Measurements from ENCODE around the gene POLR1A. TPM values are rescaled to one million over a fixed set of nuclear protein-coding genes. Genes with fewer than 3 reads are reported as not detected.

POLR1A gene
- total RNA-seq, result 10 to 100 TPM; 12.0 to 25.8 (median 22.1) TPM

- H3K27me3 ChIP-seq, result no peaks in the 10 kb centered on the region
- peak within 1 kb of the TSS; percentile 81 to 87 (median 82) for H3K27ac ChIP-seq
- peak; percentile 93 to 95 for DNase-seq
- H3K9me3 ChIP-seq, result no peaks in the 10 kb centered on the region
- peaks cover 27 to 34% (median 30%) of the 10 kb centered on the region in 4 donors for H3K4me1 ChIP-seq
- peak; percentile 97 to 98 for ATAC-seq (ENCODE audit: low FRiP score in 2 of 2)
- peaks cover 0 to 17% (median 8%) of the 10 kb centered on the region in 4 donors for H3K36me3 ChIP-seq
- TF ChIP-seq EP300 (IDR thresholded peaks at IDR 0.05) (no peak), CTCF (IDR thresholded peaks at IDR 0.05) (peak in 3 of 6 experiments; percentile 4 to 35 (median 23)), POLR2AphosphoS5 (IDR thresholded peaks at IDR 0.05) (peak in 1 of 2 donors; percentile 21)
- H3K4me3 ChIP-seq, result peak within 1 kb of the TSS; percentile 62 to 95 (median 87)
- 0 to 1% methylated on average over 36 to 38 of the region's 38 CpGs for WGBS, 2 donors
These were observed at the start of gene POLR1A for GRCh38 chr2:86105252-86105968. TSS of gene POLR1A (minus strand) at chr2:86105886. CDS start at chr2:86105776, 110 bp downstream.

DNA sequence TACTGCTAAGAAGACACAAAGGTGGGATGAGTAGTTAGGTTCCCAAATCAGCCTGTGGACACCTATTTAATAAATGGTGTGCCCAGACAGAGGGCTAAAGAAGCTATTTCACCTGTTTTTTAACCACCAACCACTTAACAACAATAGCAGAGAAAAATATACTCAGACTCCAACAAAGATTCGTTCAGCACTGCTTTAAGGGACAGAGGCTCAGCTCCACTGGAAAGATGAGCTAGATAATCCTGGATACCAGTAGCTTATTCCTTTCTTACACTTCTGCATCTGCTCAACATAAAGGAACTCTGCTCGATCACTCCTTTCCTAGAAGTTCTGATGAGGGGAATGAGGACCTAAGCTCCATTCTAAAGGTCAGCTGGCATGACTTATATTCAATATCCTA is 44.8 kb upstream of the POLR1A start:
- peaks cover 17 to 73% (median 62%) of the 10 kb centered on the region in 4 donors for H3K36me3 ChIP-seq
- H3K9me3 ChIP-seq, result no peaks in the 10 kb centered on the region
- no peak for ATAC-seq (ENCODE audit: low FRiP score in 2 of 2)
- DNase-seq, result no peak
- 89 to 94% methylated on average over 2 of the region's 2 CpGs for WGBS, 2 donors
- no peaks in the 10 kb centered on the region for H3K4me1 ChIP-seq
- no peak for TF ChIP-seq EP300 (IDR thresholded peaks at IDR 0.05)
- no peak for TF ChIP-seq POLR2A (IDR thresholded peaks at IDR 0.05)
- no peak for TF ChIP-seq CTCF (IDR thresholded peaks at IDR 0.05)
- TF ChIP-seq POLR2AphosphoS5 (IDR thresholded peaks at IDR 0.05), result no peak
- no peak overlapping the region for H3K27ac ChIP-seq
- H3K27me3 ChIP-seq, result no peaks in the 10 kb centered on the region
- H3K4me3 ChIP-seq, result no peak overlapping the region

GRCh38 chr2:86147793-86148192 is 42.1 kb upstream of the POLR1A start:
- TF ChIP-seq POLR2A (IDR thresholded peaks at IDR 0.05) (no peak), EP300 (IDR thresholded peaks at IDR 0.05) (no peak), POLR2AphosphoS5 (IDR thresholded peaks at IDR 0.05) (no peak), CTCF (IDR thresholded peaks at IDR 0.05) (no peak)
- Histone ChIP-seq H3K36me3 (peaks cover 22 to 86% (median 76%) of the 10 kb centered on the region in 4 donors), H3K27ac (no peak overlapping the region), H3K9me3 (no peaks in the 10 kb centered on the region), H3K4me1 (no peaks in the 10 kb centered on the region), H3K27me3 (no peaks in the 10 kb centered on the region), H3K4me3 (no peak overlapping the region)
- ATAC-seq (ENCODE audit: low FRiP score in 2 of 2) (no peak), DNase-seq (no peak)
- WGBS, 2 donors, result 87 to 88% methylated on average over 2 of the region's 2 CpGs

DNA sequence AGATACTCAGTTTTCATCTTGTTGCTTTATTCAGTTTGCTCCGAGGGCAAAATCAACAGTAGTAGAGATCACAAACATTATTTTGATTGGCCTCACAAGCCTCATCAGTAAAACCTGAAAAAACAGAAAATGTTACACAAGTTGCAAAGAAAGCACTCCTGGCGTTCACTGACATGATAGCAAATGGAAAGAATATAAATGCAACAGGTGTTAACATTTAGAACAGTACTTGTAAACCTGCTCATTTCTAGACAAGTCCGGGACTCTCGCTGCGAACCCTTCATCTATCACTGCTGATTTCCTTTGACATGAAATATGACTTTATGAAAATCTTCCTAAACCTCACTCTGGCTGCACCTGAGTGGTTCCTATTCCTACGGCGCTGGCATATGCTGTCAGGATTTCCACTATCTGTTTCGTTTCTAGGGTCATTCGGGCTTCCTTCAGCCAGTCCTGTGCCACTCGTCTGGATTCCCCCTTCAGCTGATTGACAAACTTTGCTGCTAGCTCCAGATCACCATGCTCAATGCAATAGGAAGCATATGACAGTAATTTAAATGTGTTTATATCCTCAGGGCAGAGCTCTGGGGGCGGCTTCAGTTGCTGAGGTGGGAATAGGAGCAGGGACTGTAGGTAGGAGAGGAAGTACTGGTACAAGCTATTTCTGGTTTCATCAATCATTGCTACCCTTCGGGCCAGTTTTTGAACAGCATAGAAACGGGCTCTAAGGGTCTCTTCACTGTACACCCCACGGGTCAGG is 38.4 kb upstream of the POLR1A start:
- TF ChIP-seq POLR2A (IDR thresholded peaks at IDR 0.05), result no peak
- TF ChIP-seq POLR2AphosphoS5 (IDR thresholded peaks at IDR 0.05), result no peak
- no peak for TF ChIP-seq EP300 (IDR thresholded peaks at IDR 0.05)
- no peak for TF ChIP-seq CTCF (IDR thresholded peaks at IDR 0.05)
- no peaks in the 10 kb centered on the region for H3K27me3 ChIP-seq
- ATAC-seq (ENCODE audit: low FRiP score in 2 of 2), result no peak

More for the DNA sequence above, 38.4 kb upstream of the POLR1A start:
- no peak overlapping the region for H3K27ac ChIP-seq
- whole genome bisulfite sequencing, 2 donors, result 90 to 91% methylated on average over 14 of the region's 14 CpGs
- no peak for DNase-seq
- no peaks in the 10 kb centered on the region for H3K4me1 ChIP-seq
- no peak overlapping the region for H3K4me3 ChIP-seq
- H3K9me3 ChIP-seq, result no peaks in the 10 kb centered on the region
- peaks cover 22 to 99% (median 76%) of the 10 kb centered on the region in 4 donors for H3K36me3 ChIP-seq

Measured in upper lobe of left lung (tissue), 6 donors.